ENCODE results near the gene TM6SF1. TPM values are rescaled to one million over a fixed set of nuclear protein-coding genes. Genes with fewer than 3 reads are reported as not detected.

The TM6SF1 gene
- total RNA-seq, 4 donors from 2014 or later, result 1.7 to 10.5 (median 3.9) TPM

DNA sequence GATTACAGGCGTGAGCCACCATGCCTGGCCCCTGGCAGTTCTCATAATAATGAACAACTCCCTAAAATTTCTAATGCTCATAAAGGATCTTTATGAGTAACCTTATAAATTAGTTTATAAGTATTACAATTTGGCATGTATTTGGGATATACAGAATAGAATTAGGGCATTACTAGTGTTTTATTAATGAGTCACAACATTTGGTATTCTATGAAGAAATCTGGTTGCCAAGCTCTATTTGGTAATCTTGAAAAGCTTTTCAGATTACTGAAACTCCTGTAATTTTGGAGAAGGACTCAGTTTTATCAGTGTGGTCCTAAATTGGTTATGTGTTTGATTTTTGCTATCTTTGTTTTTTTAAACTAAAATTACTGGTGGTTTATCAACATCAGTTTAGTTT is 45.8 kb downstream of the TM6SF1 start:
- TF ChIP-seq POLR2A (IDR thresholded peaks at IDR 0.05), result no peak
- no peak for TF ChIP-seq CTCF (IDR thresholded peaks at IDR 0.05)
- Histone ChIP-seq H3K4me1 (no peaks in the 10 kb centered on the region), H3K27ac (no peak overlapping the region), H3K4me3 (no peak overlapping the region), H3K27me3 (no peaks in the 10 kb centered on the region), H3K9me3 (no peaks in the 10 kb centered on the region), H3K36me3 (no peaks in the 10 kb centered on the region)
- no peak for DNase-seq
- intact Hi-C loops (cut with DNase I; ENCODE audit: low total_unique reads), result no loop called here

DNA sequence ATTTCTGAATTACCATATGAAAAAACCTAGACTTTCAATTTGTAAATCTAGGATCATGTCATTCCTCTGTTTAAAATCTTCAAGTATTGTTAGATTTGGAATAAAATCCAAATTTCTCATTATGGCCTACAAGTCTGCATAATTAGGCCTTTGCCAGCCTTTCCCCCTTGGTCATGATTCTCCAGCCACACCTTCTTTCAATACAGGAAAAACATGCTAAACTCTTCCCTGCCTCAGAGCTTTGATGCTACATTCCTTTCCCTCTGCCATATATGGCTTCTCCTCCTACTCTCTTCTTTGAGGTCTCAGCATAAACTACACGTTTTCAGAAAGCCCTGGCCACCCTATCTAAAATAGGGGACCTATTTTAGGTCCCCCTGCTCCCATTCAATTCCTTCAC is 48.5 kb downstream of the TM6SF1 start:
- Histone ChIP-seq H3K4me3 (no peak overlapping the region), H3K36me3 (no peaks in the 10 kb centered on the region), H3K27me3 (no peaks in the 10 kb centered on the region), H3K4me1 (no peaks in the 10 kb centered on the region), H3K9me3 (no peaks in the 10 kb centered on the region), H3K27ac (no peak overlapping the region)
- intact Hi-C loops (cut with DNase I; ENCODE audit: low total_unique reads), result no loop called here
- TF ChIP-seq POLR2A (IDR thresholded peaks at IDR 0.05) (no peak), CTCF (IDR thresholded peaks at IDR 0.05) (no peak)
- DNase-seq, result no peak

DNA sequence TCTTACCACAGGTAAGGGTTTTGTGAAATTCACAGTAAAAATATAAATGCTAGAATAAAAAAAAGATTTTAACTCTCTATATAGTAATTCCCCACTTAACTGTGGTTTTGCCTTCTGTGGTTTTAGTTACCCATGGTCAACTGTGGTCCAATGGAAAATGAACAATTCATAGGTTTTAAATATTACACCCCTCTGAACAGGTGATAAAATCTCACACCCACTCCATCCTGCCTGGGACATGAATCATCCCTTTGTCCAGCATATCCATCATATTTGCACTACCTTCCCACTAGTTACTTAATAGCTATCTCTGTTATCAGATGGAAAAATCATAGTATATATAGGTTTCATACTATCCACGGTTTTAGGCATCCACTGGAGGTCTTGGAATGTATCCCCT is 50.9 kb downstream of the TM6SF1 start:
- no peaks in the 10 kb centered on the region for H3K27me3 ChIP-seq
- H3K36me3 ChIP-seq, result no peaks in the 10 kb centered on the region
- intact Hi-C loops (cut with DNase I; ENCODE audit: low total_unique reads), result no loop called here
- H3K27ac ChIP-seq, result no peak overlapping the region
- no peaks in the 10 kb centered on the region for H3K4me1 ChIP-seq
- TF ChIP-seq CTCF (IDR thresholded peaks at IDR 0.05) (no peak), POLR2A (IDR thresholded peaks at IDR 0.05) (no peak)
- H3K4me3 ChIP-seq, result no peak overlapping the region
- DNase-seq, result no peak
- H3K9me3 ChIP-seq, result no peaks in the 10 kb centered on the region

- TF ChIP-seq CTCF (IDR thresholded peaks at IDR 0.05) (no peak), POLR2A (IDR thresholded peaks at IDR 0.05) (no peak)
- Histone ChIP-seq H3K27ac (no peak overlapping the region), H3K36me3 (no peaks in the 10 kb centered on the region), H3K4me3 (no peak overlapping the region), H3K4me1 (no peaks in the 10 kb centered on the region), H3K9me3 (peaks cover 0 to 4% of the 10 kb centered on the region in 2 donors), H3K27me3 (no peaks in the 10 kb centered on the region)
- DNase-seq, result no peak
- intact Hi-C loops (cut with DNase I; ENCODE audit: low total_unique reads), result no loop called here
Observed at GRCh38 chr15:83160741-83161140, 53.3 kb downstream of the TM6SF1 start.

DNA sequence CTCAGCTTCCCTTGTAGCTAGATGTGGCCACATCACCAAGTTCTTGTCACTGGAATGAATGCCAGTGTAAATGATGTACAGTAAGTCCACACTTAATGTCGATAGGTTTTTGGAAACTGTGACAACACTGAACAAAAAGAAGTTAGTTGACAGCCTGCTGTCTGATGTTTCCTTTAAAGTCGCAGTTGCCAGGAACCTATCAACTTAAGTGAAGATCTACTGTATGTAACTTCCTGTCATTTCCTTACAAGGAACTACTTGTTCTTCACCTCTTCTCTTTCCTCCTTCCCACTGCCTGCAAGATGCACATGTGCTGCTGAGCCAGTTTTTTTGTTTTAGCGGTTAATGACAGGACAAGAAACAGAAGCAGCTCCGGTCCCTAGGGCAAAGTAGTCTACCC is 55.6 kb downstream of the TM6SF1 start:
- no peaks in the 10 kb centered on the region for H3K27me3 ChIP-seq
- intact Hi-C loops (cut with DNase I; ENCODE audit: low total_unique reads), result no loop called here
- H3K4me3 ChIP-seq, result no peak overlapping the region
- no peaks in the 10 kb centered on the region for H3K36me3 ChIP-seq
- TF ChIP-seq POLR2A (IDR thresholded peaks at IDR 0.05) (no peak), CTCF (IDR thresholded peaks at IDR 0.05) (no peak)
- no peak for DNase-seq
- H3K9me3 ChIP-seq, result peaks cover 0 to 24% of the 10 kb centered on the region in 2 donors
- H3K4me1 ChIP-seq, result no peaks in the 10 kb centered on the region
- no peak overlapping the region for H3K27ac ChIP-seq
